ENCODE measurements around the gene PLSCR3. TPM values are rescaled to one million over a fixed set of nuclear protein-coding genes. Genes with fewer than 3 reads are reported as not detected.

Gene PLSCR3
- total RNA-seq, 1 donor from 2014 or later: 82.8 TPM

- no peak for DNase-seq (ENCODE audit: extremely low read depth, low read depth, low spot score)
Measured at GRCh38 chr17:7426896-7427489, 32.7 kb upstream of the PLSCR3 start.

GRCh38 chr17:7426203-7426863, 32.0 kb upstream of the PLSCR3 start:
- DNase-seq (ENCODE audit: extremely low read depth, low read depth, low spot score): no peak

- no peak for DNase-seq (ENCODE audit: extremely low read depth, low read depth, low spot score)
Measured at GRCh38 chr17:7425756-7426155, 31.4 kb upstream of the PLSCR3 start.

- no peak for DNase-seq (ENCODE audit: extremely low read depth, low read depth, low spot score)
Measured at GRCh38 chr17:7425316-7425715, 31.0 kb upstream of the PLSCR3 start, which contains the start of gene SPEM2. Gene SPEM2 (plus strand): TSS chr17:7425616. CDS start chr17:7425689, 73 bp downstream.

- no peak for DNase-seq (ENCODE audit: extremely low read depth, low read depth, low spot score)
Measured at GRCh38 chr17:7423679-7424078, 29.4 kb upstream of the PLSCR3 start.

GRCh38 chr17:7421186-7421585, 26.9 kb upstream of the PLSCR3 start:
- DNase-seq (ENCODE audit: extremely low read depth, low read depth, low spot score): no peak

- no peak for DNase-seq (ENCODE audit: extremely low read depth, low read depth, low spot score)
Measured at GRCh38 chr17:7419819-7420610, 25.7 kb upstream of the PLSCR3 start, which contains the start of gene SPEM1. Gene SPEM1 (plus strand): TSS chr17:7420324. CDS start chr17:7420385, 61 bp downstream.

- no peak for DNase-seq (ENCODE audit: extremely low read depth, low read depth, low spot score)
Measured at GRCh38 chr17:7418472-7419152, 24.3 kb upstream of the PLSCR3 start.

- no peak for DNase-seq (ENCODE audit: extremely low read depth, low read depth, low spot score)
Measured at GRCh38 chr17:7417056-7417655, 22.8 kb upstream of the PLSCR3 start.

GRCh38 chr17:7416323-7416722, 22.0 kb upstream of the PLSCR3 start:
- no peak for DNase-seq (ENCODE audit: extremely low read depth, low read depth, low spot score)

- no peak for DNase-seq (ENCODE audit: extremely low read depth, low read depth, low spot score)
Measured at GRCh38 chr17:7415784-7416183, 21.5 kb upstream of the PLSCR3 start.

- DNase-seq (ENCODE audit: extremely low read depth, low read depth, low spot score): no peak
Measured at GRCh38 chr17:7414837-7415236, 20.5 kb upstream of the PLSCR3 start.

- no peak for DNase-seq (ENCODE audit: extremely low read depth, low read depth, low spot score)
Measured at GRCh38 chr17:7413346-7413985, 19.1 kb upstream of the PLSCR3 start.

- DNase-seq (ENCODE audit: extremely low read depth, low read depth, low spot score): no peak
Measured at GRCh38 chr17:7411427-7411750, 17.1 kb upstream of the PLSCR3 start.

GRCh38 chr17:7410634-7411426, 16.5 kb upstream of the PLSCR3 start:
- DNase-seq (ENCODE audit: extremely low read depth, low read depth, low spot score): no peak

GRCh38 chr17:7409716-7410115, 15.4 kb upstream of the PLSCR3 start:
- DNase-seq (ENCODE audit: extremely low read depth, low read depth, low spot score): no peak

GRCh38 chr17:7408863-7409262, 14.5 kb upstream of the PLSCR3 start:
- no peak for DNase-seq (ENCODE audit: extremely low read depth, low read depth, low spot score)

- no peak for DNase-seq (ENCODE audit: extremely low read depth, low read depth, low spot score)
Measured at GRCh38 chr17:7408252-7408727, 14.0 kb upstream of the PLSCR3 start.

- no peak for DNase-seq (ENCODE audit: extremely low read depth, low read depth, low spot score)
Measured at GRCh38 chr17:7407485-7408251, 13.3 kb upstream of the PLSCR3 start, which contains the start of gene NLGN2. Gene NLGN2 (plus strand): TSS chr17:7407845. CDS start chr17:7408256, 411 bp downstream.

Measured in glomerular endothelial cell (primary cell).